ENCODE data around the gene KCTD15. TPM values are rescaled to one million over a fixed set of nuclear protein-coding genes. Genes with fewer than 3 reads are reported as not detected.

KCTD15 gene
- total RNA-seq, 4 donors from 2014 or later: 28.4 to 97.1 (median 50.3) TPM

- Histone ChIP-seq H3K4me3 (replicated peaks in 1 of 3) (no peak overlapping the region), H3K9me3 (no peaks in the 10 kb centered on the region), H3K36me3 (peaks cover 14 to 19% of the 10 kb centered on the region in 2 donors), H3K4me1 (peaks cover 13 to 24% of the 10 kb centered on the region in 2 donors), H3K27ac (peak overlapping the region; percentile 18 to 65 (median 62)), H3K27me3 (no peaks in the 10 kb centered on the region)
- WGBS, 2 donors: 76% methylated on average over 8 of the region's 10 CpGs
- intact Hi-C loops (cut with DNase I): loop anchor here (5.0 kb wide), 1 partner anchor 103 kb away; no protein-coding TSS in a partner anchor
- peak; percentile 80 to 81 for DNase-seq
- TF ChIP-seq CTCF (IDR thresholded peaks at IDR 0.05): no peak
- no peak for TF ChIP-seq POLR2A (IDR thresholded peaks at IDR 0.05)
Measured at GRCh38 chr19:33804021-33804799, 7.5 kb downstream of the KCTD15 start.

GRCh38 chr19:33805313-33805712 lies 8.6 kb downstream of the KCTD15 start:
- DNase-seq: no peak
- H3K4me3 ChIP-seq (replicated peaks in 1 of 3): no peak overlapping the region
- intact Hi-C loops (cut with DNase I): no loop called here
- 90 to 96% methylated on average over 2 to 3 of the region's 3 CpGs for WGBS, 2 donors
- no peak for TF ChIP-seq POLR2A (IDR thresholded peaks at IDR 0.05)
- no peak for TF ChIP-seq CTCF (IDR thresholded peaks at IDR 0.05)
- peaks cover 14 to 19% of the 10 kb centered on the region in 2 donors for H3K36me3 ChIP-seq
- H3K9me3 ChIP-seq: no peaks in the 10 kb centered on the region
- peaks cover 2 to 13% of the 10 kb centered on the region in 2 donors for H3K4me1 ChIP-seq
- H3K27me3 ChIP-seq: no peaks in the 10 kb centered on the region
- no peak overlapping the region for H3K27ac ChIP-seq

GRCh38 chr19:33805840-33806433 lies 9.3 kb downstream of the KCTD15 start:
- Histone ChIP-seq H3K36me3 (peaks cover 16 to 23% of the 10 kb centered on the region in 2 donors), H3K27ac (no peak overlapping the region), H3K27me3 (no peaks in the 10 kb centered on the region), H3K4me3 (replicated peaks in 1 of 3) (no peak overlapping the region), H3K9me3 (no peaks in the 10 kb centered on the region), H3K4me1 (peaks cover 0 to 12% of the 10 kb centered on the region in 2 donors)
- WGBS, 2 donors: 89 to 92% methylated on average over 8 to 9 of the region's 9 CpGs
- no peak for DNase-seq
- TF ChIP-seq CTCF (IDR thresholded peaks at IDR 0.05) (no peak), POLR2A (IDR thresholded peaks at IDR 0.05) (no peak)
- intact Hi-C loops (cut with DNase I): no loop called here

- no peak for DNase-seq
- TF ChIP-seq POLR2A (IDR thresholded peaks at IDR 0.05) (no peak), CTCF (IDR thresholded peaks at IDR 0.05) (no peak)
- Histone ChIP-seq H3K27me3 (no peaks in the 10 kb centered on the region), H3K9me3 (no peaks in the 10 kb centered on the region), H3K4me3 (replicated peaks in 1 of 3) (no peak overlapping the region), H3K4me1 (peaks cover 0 to 12% of the 10 kb centered on the region in 2 donors), H3K27ac (no peak overlapping the region), H3K36me3 (peaks cover 18 to 25% of the 10 kb centered on the region in 2 donors)
- intact Hi-C loops (cut with DNase I): no loop called here
- 80 to 82% methylated on average over 8 of the region's 8 CpGs for WGBS, 2 donors
Measured at GRCh38 chr19:33806434-33806881, 9.8 kb downstream of the KCTD15 start.

GRCh38 chr19:33808399-33808798 lies 11.7 kb downstream of the KCTD15 start:
- intact Hi-C loops (cut with DNase I): no loop called here
- DNase-seq: no peak
- no peak overlapping the region for H3K4me3 ChIP-seq (replicated peaks in 1 of 3)
- no peaks in the 10 kb centered on the region for H3K9me3 ChIP-seq
- peaks cover 0 to 12% of the 10 kb centered on the region in 2 donors for H3K4me1 ChIP-seq
- H3K27ac ChIP-seq: no peak overlapping the region
- 74 to 84% methylated on average over 1 of the region's 1 CpG for WGBS, 2 donors
- H3K36me3 ChIP-seq: peaks cover 25 to 37% of the 10 kb centered on the region in 2 donors
- no peaks in the 10 kb centered on the region for H3K27me3 ChIP-seq
- TF ChIP-seq CTCF (IDR thresholded peaks at IDR 0.05) (no peak), POLR2A (IDR thresholded peaks at IDR 0.05) (no peak)

All from thyroid gland (tissue), 4 donors.